ENCODE data around the gene SMIM13.

The SMIM13 gene

GRCh38 chr6:11130605-11131004 lies 37.0 kb downstream of the SMIM13 start:
- no peak for TF ChIP-seq FOXP2 (optimal IDR thresholded peaks at IDR 0.05; ENCODE audit: borderline replicate concordance, extremely low read depth, extremely low read length, insufficient read depth)
- no peak for TF ChIP-seq REST (IDR thresholded peaks at IDR 0.05; ENCODE audit: insufficient read depth in 1 of 2, low read depth in 2 of 2, low read length in 2 of 2)
- no peak for TF ChIP-seq TAF1 (IDR thresholded peaks at IDR 0.05; ENCODE audit: borderline replicate concordance, insufficient read depth, low read length)
- TF ChIP-seq SIN3A (IDR thresholded peaks at IDR 0.05; ENCODE audit: borderline replicate concordance, insufficient read depth, low read length): no peak
- TF ChIP-seq POLR2AphosphoS5 (IDR thresholded peaks at IDR 0.05; ENCODE audit: low read depth, low read length): no peak

- no peak for TF ChIP-seq POLR2AphosphoS5 (IDR thresholded peaks at IDR 0.05; ENCODE audit: low read depth, low read length)
- no peak for TF ChIP-seq FOXP2 (optimal IDR thresholded peaks at IDR 0.05; ENCODE audit: borderline replicate concordance, extremely low read depth, extremely low read length, insufficient read depth)
- TF ChIP-seq SIN3A (IDR thresholded peaks at IDR 0.05; ENCODE audit: borderline replicate concordance, insufficient read depth, low read length): no peak
- TF ChIP-seq REST (IDR thresholded peaks at IDR 0.05; ENCODE audit: insufficient read depth in 1 of 2, low read depth in 2 of 2, low read length in 2 of 2): no peak
- no peak for TF ChIP-seq TAF1 (IDR thresholded peaks at IDR 0.05; ENCODE audit: borderline replicate concordance, insufficient read depth, low read length)
These were observed 38.7 kb downstream of the SMIM13 start for GRCh38 chr6:11132194-11132888.

- no peak for TF ChIP-seq REST (IDR thresholded peaks at IDR 0.05; ENCODE audit: insufficient read depth in 1 of 2, low read depth in 2 of 2, low read length in 2 of 2)
- TF ChIP-seq SIN3A (IDR thresholded peaks at IDR 0.05; ENCODE audit: borderline replicate concordance, insufficient read depth, low read length): no peak
- TF ChIP-seq FOXP2 (optimal IDR thresholded peaks at IDR 0.05; ENCODE audit: borderline replicate concordance, extremely low read depth, extremely low read length, insufficient read depth): no peak
- TF ChIP-seq POLR2AphosphoS5 (IDR thresholded peaks at IDR 0.05; ENCODE audit: low read depth, low read length): no peak
- no peak for TF ChIP-seq TAF1 (IDR thresholded peaks at IDR 0.05; ENCODE audit: borderline replicate concordance, insufficient read depth, low read length)
These were observed 39.6 kb downstream of the SMIM13 start for GRCh38 chr6:11133281-11133680.

DNA sequence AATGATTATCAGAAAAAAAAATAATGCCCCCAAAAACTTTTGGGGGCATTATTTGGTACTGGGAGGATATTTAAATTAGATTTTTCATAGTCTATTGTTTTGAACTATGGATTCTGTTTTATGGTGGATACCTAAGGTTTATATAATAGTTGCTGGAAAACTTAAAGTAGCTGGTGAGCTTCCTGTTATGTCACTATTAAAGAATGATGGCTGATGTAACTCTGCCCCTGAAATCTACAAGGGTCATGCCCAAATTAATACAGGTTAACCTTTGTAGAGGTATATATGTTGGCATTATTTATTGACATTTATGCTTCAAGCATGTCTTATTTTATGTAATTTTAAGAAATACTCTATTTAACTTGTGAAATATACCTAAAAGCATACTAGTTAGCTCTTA lies 43.2 kb downstream of the SMIM13 start:
- no peak for TF ChIP-seq REST (IDR thresholded peaks at IDR 0.05; ENCODE audit: insufficient read depth in 1 of 2, low read depth in 2 of 2, low read length in 2 of 2)
- TF ChIP-seq TAF1 (IDR thresholded peaks at IDR 0.05; ENCODE audit: borderline replicate concordance, insufficient read depth, low read length): no peak
- no peak for TF ChIP-seq POLR2AphosphoS5 (IDR thresholded peaks at IDR 0.05; ENCODE audit: low read depth, low read length)
- TF ChIP-seq SIN3A (IDR thresholded peaks at IDR 0.05; ENCODE audit: borderline replicate concordance, insufficient read depth, low read length): no peak
- TF ChIP-seq FOXP2 (optimal IDR thresholded peaks at IDR 0.05; ENCODE audit: borderline replicate concordance, extremely low read depth, extremely low read length, insufficient read depth): no peak
